HG03442 (cell line): ENCODE data around the gene KLHDC3.

Experiments
- ATAC-seq: cut with Tn5 transposase; IDR thresholded peaks from one replicate; pipeline ENCODE4 v1.9.1; 2021; ENCODE audit warnings: mild to moderate bottlenecking, moderate library complexity; ENCODE audit not compliant: unreplicated experiment

Gene KLHDC3, protein sequence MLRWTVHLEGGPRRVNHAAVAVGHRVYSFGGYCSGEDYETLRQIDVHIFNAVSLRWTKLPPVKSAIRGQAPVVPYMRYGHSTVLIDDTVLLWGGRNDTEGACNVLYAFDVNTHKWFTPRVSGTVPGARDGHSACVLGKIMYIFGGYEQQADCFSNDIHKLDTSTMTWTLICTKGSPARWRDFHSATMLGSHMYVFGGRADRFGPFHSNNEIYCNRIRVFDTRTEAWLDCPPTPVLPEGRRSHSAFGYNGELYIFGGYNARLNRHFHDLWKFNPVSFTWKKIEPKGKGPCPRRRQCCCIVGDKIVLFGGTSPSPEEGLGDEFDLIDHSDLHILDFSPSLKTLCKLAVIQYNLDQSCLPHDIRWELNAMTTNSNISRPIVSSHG

DNA sequence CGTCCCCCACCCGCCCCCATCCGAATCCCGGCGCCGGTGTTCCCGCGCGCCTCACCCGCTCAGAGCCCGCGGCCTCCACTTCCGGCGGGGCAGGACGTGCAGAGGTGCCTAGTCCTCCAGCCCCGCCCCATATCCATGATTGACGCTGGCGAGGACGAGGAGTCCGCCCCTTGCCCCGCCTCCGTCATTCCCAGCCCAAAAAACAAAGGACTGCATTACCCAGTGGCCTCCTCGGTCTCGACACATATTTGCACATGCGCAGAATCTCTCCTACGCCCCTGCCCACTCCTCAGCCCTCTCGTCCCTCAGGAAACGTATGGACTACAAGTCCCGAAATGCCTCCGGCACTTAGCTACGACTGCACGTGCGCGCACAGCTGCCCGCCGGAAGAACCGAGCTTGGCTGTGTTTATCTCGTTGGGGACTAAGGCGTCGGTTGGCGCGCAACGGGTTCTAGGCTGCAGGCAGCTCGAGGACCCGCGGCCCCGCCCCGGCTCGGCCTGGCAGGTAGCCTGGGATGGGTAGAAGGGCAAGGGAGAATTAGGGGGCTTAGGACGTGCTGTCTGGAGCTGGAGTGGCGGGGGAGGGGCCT, at the start of gene KLHDC3, which contains the start of gene MEA1:
Gene KLHDC3 (plus strand): TSS at position 407 of the 591 bp plus-strand sequence. CDS start 2,944 bp downstream, outside the sequence.
Gene MEA1 (minus strand): TSS at position 104 of the 591 bp plus-strand sequence. CDS start 133 bp downstream, outside the sequence.
- ATAC-seq = peak; percentile 87

DNA sequence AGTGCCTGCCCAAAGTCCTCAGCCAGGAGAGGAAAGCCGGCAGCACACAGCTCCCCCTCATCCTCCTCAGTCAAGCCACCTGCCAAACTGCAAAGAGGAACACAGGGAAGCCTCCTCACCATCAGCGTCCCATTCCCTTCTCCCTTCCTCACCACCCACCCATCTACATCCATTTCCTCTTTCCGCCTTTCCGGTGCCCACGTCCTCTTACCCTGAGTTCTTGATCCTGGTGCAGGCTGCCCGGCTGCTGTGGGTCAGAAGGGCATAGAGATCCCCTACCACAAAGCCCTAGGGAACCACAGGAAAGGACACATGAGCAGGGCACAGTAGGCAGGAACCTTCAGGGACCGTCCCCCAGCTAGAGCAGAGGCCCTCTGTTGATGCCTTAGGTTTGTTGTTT, 47.5 kb upstream of the KLHDC3 start:
- ATAC-seq = no peak

DNA sequence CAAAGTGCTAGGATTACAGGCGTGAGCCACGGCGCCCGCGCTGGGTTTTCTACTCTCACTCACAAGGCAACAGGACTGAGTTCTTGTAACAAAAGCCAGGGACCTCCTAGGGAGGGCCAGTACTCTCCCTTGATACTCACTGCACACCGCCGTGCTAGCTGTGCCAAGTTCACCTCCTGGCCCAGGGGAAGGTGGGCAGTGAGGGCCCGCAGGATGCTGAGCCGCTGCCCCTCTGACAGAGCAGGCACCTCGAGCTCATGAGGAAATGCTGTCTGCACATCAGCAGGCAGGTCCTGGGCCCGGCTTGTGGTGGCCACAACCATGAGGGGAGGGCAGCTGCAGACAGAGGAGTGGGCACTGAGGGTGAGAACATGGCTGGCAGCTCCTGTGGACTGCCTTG, 46.8 kb upstream of the KLHDC3 start:
- no peak for ATAC-seq

DNA sequence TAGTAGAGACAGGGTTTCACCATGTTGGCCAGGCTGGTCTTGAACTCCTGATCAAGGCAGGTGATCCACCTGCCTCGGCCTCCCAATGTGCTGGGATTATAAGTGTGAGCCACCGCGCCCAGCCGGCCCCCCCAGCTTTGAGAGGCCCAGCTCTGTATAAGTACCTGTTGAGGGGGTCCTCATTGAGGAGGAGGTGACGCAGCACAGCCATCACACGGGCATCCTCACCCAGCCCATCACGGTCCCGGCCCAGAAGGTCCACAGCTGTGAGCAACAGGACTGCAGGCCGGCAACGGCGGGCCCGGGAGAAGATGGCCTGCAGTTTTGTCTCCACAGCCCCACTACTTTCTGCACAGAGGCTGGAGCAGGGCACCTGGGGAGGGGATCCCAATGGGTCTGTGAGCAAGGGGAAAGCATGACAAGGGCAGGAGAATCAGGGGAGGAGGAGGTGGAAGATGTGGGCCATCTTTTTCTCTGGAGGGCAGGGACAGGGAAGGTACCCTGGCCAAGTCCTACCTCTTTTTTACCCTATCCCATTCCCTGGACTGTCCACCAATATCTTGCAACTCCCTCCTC, 45.8 kb upstream of the KLHDC3 start:
- no peak for ATAC-seq

DNA sequence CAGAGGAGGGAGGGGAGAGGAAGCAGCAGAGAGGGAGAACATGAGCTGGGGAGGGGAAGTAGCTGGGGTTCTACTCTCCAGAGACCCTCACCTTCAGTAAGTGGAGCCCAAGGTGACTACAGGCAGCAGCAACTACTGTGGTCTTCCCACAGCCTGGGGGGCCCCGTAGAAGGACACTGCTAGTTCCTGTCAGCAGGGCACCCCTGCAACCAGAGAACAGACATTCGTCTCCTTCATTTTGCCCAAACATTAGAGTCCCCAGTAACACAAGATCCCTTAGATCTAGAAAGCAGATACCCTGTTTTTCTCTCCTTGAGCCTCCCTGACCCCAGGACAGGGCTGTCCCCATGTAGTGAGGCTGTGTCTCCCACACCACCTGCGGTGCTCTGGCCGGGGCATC, 45.3 kb upstream of the KLHDC3 start:
- ATAC-seq = no peak

DNA sequence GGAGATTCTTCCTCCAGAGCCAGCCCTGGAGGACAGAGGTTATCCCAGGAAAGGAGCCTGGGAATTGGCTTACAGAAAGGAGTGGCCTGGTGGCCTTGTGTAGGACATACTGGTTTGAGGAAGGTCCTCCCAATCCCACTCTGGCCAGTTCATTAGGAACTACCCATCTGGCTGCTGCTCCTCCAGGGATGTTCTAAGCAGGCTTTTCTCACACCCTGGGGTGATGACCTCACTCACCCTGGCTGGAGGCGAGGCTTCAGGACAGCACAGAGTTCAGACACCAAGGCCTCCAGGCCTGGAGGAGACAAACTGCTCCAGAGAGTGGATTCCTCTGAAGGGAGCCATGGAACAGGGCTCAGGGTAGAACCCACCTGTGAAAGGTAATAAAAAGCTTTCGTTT, 44.6 kb upstream of the KLHDC3 start:
- no peak for ATAC-seq

DNA sequence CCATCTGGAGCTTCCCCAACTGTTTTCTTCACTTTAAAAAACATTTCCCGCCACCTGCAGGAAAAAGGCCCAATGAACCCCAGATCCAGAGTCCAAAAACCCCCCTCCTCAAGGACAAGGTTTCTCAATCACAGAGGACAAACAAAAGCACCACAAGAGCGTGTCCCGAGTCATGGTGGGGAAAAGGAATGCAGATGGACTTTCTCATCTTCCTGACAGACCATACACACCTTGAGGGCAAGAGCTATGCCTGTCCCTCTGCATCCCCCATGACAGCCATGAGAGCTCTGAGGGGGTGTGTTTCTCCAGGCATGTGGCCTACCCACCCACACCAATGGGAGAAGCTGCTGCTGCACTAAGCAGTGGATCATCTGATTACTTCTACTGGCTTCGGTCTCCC, 44.1 kb upstream of the KLHDC3 start:
- no peak for ATAC-seq

DNA sequence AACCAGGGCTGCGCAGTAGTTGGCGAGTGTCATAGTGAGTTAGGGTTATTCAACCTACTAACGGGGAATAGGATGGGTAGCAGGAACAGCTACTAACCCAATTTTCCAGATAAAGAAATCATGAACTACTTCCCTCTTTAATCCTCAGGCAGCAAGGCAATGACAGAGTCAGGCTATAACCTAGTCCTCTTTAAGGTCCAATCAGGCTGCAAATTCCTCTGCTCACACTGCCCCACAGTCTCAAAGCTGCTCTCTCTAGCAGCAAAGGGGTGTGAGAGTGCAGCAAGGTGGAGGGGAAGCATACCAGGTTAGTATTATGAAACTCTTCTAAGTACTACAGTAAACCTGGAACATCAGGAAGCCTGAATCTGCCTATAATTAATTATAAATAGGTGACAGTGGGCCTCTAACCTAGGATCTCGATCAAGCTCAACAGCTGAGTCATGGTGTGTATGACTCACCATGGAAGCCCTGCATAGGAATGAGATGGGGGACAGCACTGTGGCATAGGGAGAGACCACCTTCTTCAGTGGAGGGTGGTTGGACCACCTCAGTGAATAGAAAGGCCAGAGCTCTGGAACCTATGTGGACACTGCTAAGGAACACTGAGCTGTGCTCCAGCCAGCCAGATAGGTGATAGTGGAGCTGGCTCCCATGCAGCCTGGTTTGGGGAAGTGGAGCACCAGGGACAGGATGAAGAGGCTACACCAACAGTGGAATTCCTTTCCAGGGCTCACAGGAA, 43.0 kb upstream of the KLHDC3 start:
- no peak for ATAC-seq

DNA sequence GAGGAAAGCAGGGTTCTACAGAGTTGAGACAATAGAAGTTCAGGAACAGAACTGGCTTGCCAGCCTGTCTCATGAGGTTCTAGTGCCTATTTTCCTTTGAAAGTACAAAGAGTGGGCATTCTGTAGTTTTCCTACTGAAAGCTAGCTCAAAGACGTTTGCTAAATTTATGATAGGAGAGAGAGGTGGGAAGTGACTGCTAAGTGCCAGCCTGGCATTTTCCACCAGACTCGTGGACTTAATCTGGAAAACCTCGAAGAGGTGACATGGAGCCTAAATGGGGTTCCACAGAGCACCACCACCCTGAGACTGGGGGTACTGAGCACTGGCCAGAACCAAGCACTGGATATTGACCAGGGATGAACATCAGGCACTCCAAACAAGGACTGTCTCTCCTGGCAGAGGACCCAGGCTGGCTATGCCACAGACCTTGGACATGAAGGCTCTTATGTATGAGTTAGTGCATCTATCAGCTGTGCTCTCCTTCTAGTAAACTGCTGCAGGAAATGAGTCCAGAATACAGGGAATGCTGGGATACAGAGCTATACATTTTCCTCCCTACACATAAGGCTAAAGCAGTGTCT, 42.2 kb upstream of the KLHDC3 start:
- no peak for ATAC-seq

DNA sequence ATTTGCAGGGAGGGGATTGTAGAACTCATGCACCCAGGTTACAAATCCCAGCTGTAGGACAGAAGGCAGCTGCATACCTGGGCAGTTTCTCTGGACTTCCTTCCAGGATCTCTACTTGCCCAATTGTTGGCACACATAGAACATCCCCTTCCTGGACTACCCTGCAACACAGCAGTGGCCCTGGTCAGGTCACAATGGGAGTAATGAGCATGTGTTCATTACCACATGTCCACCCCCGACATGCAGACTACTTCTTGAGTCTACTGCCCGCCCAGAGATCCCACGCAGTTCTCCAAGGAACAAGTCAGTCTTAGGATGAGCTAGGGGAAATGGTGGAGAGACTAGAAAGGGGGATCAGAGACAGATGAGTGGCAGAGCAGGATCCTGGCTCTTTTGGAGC, 40.1 kb upstream of the KLHDC3 start:
- no peak for ATAC-seq

DNA sequence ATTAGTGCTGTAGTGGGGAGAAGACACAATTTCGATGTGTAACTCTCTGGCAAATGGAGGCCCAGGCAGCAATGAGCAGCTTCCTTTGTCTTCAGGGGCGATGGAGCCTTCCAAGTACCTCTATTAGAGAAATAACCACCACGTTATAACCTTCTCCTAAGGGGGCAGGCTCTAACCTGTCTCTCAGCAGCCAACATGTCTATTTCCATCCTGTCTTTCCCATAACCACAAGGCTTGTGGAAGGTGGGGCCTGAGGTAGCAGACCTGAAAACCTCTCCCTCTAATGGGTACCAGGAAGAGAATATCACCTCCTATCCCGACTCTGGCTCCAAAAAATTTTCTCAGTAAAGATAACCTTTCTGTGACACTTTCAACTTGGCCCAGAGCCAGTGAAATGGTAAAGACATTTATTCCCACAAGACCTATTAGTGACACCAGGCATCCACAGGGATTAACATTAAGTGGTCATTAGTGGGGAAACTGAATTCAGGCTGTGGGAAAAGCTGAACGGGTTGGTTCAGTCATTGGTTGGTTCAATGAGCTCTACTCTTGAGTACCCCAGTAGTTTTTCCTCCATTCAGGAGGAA, 39.0 kb upstream of the KLHDC3 start:
- ATAC-seq = no peak

DNA sequence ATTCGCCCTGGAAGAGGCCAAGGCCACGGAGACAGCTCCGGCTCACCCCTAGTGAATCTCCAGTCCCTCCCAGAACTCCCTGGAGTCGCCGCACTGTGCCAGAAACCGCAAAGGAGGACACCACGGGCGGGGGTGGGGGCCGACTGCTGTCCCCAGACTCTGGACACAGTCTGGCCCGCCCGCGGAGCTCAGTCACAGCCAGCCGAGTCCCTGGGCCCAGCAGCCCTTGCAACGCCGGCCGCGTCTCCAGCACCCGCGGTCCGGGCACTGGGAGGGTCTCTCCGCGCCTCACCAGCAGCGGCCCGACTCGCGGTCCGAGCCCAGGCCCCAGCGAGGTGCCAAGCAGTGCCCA, 35.6 kb upstream of the KLHDC3 start:
- ATAC-seq = peak; percentile 24

DNA sequence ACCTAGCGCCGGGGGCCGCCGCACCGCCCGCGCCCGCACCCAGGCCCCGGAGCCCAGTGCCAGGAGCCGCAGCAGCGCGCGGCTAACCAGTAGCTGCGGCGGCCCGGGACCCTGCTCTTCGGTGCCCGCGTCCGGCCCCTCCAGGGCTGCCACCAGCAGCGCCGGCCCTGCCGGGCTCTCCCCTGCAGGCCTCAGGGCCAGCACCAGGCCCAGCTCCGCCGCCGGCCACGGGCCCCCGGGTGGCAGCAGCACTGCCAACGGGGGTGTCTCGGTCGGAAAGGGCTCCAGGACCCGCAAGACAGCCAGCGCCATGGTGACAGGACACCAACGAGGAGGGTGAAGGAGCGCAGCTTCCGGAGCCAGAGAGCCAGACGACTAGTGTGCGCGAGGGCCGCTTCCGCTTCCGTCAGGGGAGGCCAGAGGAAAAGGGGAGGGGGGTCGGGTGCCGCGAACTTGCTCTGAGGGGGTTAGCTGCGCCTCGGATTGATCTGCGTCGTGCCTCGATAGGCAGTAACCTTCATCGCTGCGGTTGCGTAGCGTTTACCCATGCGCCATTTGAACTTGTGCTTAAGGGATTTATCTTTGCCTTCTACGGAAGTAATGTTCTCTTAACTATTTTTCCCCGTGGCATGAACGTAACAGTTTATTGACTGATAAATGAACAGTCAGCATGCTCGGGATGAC, 35.1 kb upstream of the KLHDC3 start, which contains the start of gene PEX6:
Gene PEX6 (minus strand): TSS at position 343 of the 684 bp plus-strand sequence. CDS start 31 bp downstream, at position 312.
- ATAC-seq = peak; percentile 75

DNA sequence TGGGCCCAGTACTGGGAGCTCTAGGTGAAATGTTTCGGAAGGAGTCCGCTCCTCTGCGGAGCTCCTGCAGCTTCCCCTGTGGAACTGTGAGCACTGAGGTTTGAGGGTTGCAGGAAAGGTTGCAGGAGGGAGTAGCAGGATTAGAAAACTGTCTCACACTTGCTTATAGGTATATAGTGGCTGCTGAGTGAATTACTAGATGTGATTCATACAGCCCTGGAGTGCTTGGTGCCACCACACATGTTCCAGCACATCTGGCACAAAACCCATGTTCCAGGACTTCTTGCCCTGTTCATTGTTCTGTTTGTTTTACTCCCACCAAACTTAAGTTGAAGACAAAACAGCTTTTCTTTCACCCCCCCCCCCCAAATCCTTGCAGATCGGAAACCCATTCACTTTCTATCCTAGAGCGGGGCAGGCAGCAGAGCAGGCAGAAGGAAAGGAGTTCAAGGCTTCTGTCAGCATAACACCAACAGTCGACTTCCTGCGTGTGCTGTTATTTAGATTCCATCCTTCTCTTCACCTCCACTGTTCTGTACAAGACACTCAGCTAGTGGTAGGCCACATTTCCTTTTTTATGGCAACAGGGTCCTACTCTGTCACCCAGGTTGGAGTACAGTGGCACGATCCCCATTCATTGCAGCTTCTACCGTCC, 34.4 kb upstream of the KLHDC3 start:
- ATAC-seq = no peak

DNA sequence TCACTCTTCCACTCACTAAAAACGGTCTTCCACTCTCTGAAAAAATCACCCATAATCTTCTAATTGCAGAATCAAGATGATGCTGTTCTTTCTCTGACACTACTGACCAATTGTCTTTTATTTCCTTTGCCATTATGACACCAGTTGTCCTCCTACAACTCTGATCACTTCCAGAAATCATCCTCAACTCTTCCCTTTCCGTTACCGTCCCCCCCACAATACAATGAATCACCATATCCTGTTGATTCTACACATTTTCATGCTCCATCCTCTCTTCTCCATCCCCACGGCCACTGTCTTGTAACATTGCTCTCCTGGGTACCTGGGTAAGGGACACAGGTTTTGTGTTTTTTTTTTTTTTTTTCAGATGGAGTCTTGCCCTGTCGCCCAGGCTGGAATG, 32.2 kb upstream of the KLHDC3 start:
- ATAC-seq = no peak

DNA sequence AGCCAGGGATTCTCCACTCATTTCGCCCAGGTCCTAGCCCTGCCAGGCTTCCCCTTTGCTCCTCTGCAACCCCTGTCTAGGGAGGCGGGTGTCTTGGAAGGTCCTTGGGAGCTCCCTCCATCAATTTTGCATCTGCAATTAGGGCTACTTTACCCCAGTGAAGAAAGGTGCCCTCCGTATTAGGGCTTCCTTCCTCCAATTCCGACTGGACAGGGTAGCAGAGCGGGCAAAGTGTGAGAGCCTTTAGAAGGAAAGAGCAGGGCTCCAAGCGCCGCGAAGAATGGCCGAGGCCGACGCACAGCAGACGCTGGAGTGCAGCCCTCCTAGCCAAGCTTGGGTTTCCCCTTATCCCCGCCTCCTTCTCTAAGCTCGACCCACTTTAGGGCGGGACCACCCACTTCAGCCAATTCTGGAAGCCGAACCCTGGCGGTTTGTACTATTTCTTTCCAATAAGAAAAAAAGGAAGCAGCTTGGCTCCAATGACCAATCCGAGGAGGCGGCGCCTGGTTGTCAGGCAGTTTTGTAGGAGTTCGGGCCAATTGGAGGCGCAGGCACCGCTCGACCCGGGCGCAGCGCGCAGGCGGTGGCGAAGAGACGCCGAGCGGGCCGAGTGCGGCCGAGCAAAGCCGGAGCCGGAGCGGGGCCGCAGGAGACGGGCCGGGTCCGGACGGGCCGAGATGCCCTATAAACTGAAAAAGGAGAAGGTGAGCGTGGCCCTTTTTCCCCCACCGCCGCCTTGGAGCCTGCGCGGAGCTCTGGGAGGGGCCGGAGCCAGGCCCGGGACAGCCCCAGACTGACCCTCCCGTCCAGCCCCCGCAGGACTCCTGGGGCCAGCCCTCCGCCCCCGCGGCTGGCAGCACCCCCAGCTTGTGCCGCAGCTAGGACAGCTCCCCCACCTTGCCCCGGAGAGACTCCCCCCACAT, 29.8 kb upstream of the KLHDC3 start, which contains the start of gene PPP2R5D:
Gene PPP2R5D (plus strand): TSS at position 570 of the 923 bp plus-strand sequence. CDS start 108 bp downstream, at position 678.
- ATAC-seq = peak; percentile 91

DNA sequence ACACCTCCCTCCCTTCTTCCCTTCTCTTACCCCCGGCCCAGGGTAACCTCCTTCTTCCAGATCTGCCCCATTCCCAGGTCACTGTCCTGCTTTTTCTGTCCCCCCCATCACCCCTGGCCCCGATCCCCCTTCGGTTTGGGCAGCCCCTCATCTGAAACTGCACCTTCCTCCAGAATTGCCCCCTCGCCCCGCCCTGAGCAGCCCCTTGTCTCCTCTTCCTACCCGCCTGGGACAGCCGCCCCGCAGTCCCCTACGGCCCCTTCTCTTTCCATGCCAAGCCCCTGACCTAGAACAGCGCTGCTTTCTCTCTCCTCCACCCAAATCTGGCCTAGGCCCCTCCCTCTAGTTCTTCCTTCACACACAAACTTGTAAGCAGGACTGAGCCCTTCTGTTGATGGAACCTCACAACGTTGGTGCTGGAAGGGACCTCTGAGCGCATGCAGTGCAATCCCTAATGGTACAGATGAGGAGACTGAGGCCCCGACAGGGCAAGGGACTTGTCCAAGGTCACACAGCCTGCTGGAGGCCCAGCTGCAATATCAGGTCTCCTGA, 29.0 kb upstream of the KLHDC3 start:
- no peak for ATAC-seq
